Endometrial microvascular endothelial cells (primary cell): ENCODE measurements around the gene MEF2C. TPM values are rescaled to one million over a fixed set of nuclear protein-coding genes. Genes with fewer than 3 reads are reported as not detected.
"Not testable (repeated sequence)": the region's sequence is repeated elsewhere in the genome, so short reads cannot be mapped to it uniquely, and the experiment has no call there.

Experiments used
- in situ Hi-C: cut with HindIII; loops from 2 replicates; pipeline ENCODE4 v1.10.0; 2017; ENCODE audit warnings: low sequenced_read_pairs, low pct_unique_long_range_greater_than_20kb; ENCODE audit errors: inconsistent ontology term
- total RNA-seq: library from RNA; depleted of rRNA; stranded (reverse); fragments of >200 nt; gene quantifications from one replicate; pipeline ENCODE4 v1.2.3, GENCODE V29; 2015; ENCODE audit errors: inconsistent ontology term

MEF2C gene
- total RNA-seq, 1 donor from 2014 or later, result 55.0 TPM

DNA sequence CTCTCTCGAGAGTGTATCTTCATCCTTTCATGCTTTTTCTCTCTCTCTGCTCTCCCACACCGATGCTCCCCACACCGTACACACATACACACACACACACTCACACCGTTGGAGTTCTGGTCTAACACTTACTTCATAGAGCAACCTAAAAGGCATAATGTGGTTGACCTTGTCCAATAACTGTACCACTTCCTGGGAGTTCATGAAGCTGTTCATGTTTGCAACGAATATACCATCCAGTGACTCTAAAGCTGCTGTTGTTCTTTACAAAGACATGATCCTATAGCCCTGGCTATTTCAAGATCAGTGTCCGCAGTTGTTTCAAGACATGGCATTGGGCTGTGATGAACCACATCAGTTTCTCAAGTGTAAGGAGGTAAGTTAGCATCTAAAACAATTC lies 10.0 kb downstream of the MEF2C start:
- in situ Hi-C loops, result no loop called here

DNA sequence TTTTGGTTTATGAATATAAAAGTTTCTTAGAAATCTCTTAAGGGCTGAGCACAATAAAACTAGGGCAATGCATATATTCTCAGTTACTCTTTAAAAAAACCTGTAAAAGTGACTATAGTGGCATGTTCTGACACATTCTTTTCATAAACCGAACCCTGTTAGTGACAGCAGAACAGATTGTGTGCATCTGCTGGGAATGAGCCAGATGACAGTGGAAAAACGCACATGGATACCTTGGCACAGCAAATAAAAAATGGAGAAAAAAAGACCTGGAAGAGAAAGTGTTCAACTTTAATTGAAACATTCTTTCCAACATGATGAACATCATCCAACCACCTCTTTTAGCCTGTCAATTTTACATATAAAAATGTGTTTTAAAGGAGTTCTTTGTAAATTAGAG lies 12.7 kb downstream of the MEF2C start:
- in situ Hi-C loops, result no loop called here

DNA sequence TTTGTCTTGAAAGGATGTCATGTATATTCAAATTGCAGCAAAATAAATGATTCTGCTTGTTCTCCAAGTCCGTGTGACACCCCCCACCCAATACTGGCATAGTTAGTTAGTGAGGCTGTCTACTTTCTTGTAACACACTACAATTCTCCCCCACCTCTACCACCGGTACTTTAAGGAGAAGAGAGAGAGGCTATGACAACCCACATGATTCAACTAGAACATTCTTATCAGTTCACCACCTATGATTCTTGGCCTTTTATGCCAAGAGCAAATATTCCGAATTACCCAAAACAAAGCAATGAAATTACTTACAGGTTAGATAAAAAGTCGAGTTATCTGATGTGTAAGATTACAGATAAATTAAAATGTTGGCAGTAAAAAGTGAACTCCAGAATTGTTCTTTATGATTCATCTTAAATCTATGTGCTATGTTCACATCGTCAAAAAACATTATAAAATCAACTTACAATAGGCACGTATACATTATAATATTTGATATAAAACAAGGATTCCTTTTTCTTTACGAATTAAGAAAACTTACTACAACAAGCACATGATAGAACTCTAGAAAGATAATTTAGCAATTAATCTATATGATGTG lies 14.4 kb downstream of the MEF2C start:
- in situ Hi-C loops, result no loop called here

GRCh38 chr5:88867638-88868037 lies 15.3 kb downstream of the MEF2C start:
- in situ Hi-C loops, result no loop called here

- in situ Hi-C loops, result no loop called here
These were observed 19.5 kb downstream of the MEF2C start for GRCh38 chr5:88863523-88863922.

GRCh38 chr5:88862547-88863175 lies 20.3 kb downstream of the MEF2C start:
- in situ Hi-C loops, result no loop called here

DNA sequence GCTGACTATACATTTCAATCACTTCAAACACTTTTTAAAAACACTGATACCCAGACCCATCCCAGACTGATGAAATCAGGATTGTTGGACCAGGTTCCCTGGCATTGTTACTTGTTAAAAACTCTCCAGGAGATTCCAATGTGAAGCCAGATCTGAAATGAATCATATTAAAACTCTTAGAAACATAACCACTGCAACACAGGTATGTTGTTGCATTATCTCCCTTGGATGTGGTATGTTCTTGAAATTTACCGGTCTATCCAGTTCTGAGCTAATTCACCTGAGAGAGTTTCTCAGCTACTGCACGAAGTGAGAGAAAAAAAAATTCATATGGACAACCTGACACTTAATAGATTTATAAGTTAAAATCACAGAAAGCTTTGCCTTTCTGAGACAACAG lies 21.8 kb downstream of the MEF2C start:
- in situ Hi-C loops, result no loop called here

- in situ Hi-C loops, result no loop called here
These were observed 22.5 kb downstream of the MEF2C start for GRCh38 chr5:88860501-88860900.

- in situ Hi-C loops, result no loop called here
These were observed 24.6 kb downstream of the MEF2C start for GRCh38 chr5:88858392-88858791.

DNA sequence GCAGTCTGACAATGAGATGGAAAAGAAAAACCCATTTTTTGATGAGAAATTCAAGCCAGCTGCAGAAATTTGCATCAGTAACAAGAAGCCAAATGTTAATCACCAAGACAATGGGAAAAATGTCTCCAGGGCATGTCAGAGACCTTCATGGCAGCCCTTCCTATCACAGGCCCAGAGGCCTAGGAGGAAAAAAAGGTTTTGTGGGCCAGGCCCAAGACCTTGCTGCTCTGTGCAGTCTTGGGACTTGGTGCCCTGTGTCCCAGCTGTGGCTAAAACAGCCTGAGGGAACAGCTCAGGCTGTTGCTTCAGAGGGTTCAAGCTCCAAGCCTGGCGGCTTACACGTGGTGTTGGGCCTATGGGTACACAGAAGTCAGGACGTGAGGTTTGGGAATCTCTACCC lies 26.6 kb downstream of the MEF2C start:
- in situ Hi-C loops, result not testable (repeated sequence)

GRCh38 chr5:88854769-88855168 lies 28.2 kb downstream of the MEF2C start:
- in situ Hi-C loops, result no loop called here

- in situ Hi-C loops, result no loop called here
These were observed 35.6 kb downstream of the MEF2C start for GRCh38 chr5:88847420-88847819.

GRCh38 chr5:88846434-88846833 lies 36.5 kb downstream of the MEF2C start:
- in situ Hi-C loops, result no loop called here

GRCh38 chr5:88845081-88845697 lies 37.8 kb downstream of the MEF2C start:
- in situ Hi-C loops, result no loop called here

- in situ Hi-C loops, result no loop called here
These were observed 40.2 kb downstream of the MEF2C start for GRCh38 chr5:88842784-88843183.

DNA sequence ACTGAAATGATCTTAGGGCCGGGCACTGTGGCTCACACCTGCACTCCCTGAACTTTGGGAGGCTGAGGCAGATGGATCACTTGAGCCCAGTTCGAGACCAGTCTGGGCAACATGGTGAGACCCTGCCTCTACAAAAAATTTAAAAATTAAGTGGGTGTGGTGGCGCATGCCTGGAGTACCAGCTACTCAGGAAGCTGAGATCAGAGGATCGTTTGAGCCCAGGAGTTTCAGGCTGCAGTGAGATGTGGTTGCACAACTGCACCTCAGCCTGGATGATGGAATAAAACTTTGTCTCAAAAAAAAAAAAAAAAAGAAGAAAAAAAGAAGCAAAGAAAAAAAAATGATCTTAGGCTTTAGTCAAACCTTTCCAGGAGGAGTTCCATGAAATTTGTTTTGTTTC lies 41.8 kb downstream of the MEF2C start:
- in situ Hi-C loops, result no loop called here

- in situ Hi-C loops, result no loop called here
These were observed 42.5 kb downstream of the MEF2C start for GRCh38 chr5:88840495-88840894.

- in situ Hi-C loops, result no loop called here
These were observed 43.7 kb downstream of the MEF2C start for GRCh38 chr5:88839238-88839637.

DNA sequence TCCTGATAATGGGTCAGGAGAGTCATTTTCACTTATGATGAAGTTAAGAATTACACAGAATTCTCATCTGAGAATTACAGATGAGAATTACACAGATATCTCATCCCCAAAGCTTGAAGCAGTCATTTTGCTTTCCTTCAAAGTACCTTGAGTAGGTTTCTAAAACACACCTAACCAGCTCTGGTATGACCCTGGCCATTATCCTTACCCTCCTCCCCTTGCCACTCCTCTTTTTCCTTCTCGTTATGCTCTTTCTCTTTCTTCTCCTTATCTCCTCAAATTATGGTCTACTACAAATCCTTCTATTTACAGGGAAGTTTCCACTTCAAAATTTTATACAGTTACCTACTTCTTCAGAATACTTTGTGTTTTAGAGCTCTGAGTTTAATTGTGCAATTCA lies 44.5 kb downstream of the MEF2C start:
- in situ Hi-C loops, result no loop called here

DNA sequence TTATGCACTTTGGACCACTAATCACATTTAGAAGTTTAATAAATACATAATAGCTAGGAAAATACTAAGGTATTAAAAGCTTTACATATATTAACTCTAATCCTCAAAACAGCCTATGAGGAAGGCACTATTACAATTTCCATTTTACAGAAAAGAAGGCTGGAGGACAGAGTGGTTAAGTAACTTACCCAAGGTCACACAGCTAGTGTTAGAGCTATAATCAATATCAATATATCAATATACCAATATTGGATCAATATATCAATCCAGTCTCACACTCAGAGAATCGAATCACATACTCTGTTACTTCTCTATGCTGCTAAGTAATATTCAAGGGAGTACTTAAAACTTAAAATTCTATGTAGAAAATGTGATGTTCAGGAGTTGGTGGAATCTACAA lies 45.2 kb downstream of the MEF2C start:
- in situ Hi-C loops, result no loop called here

DNA sequence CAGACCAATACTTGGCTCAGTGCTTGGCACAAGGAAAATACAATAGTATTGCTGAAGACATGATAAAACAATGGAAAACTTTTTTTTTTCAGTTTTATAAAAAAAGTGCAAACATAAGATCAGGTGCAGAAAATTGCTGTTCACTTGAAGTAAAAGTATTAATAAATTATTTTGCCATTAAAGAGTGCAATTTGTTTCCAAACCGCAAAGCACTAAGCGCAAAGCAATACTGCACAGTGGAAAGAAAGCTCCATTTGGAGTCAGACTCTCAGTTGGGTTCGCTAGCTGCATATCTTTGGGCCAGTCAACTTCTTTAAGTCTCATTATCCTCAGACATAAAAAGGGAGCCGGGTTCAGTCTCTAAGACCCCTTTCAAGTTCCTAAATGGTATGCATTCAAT lies 45.8 kb downstream of the MEF2C start:
- in situ Hi-C loops, result no loop called here
